MM.1S (cell line): ENCODE measurements around the gene ALKBH5.

Experiments used
- EZH2 ChIP-seq: fragments of 300-600 bp; sonication (generic); optimal IDR thresholded peaks from 2 replicates; pipeline ENCODE3; 2017; ENCODE audit warnings: low read depth, mild to moderate bottlenecking, antibody characterized with exemption, low read length, mixed read lengths
- EZH2phosphoT487 ChIP-seq: fragments of 300-600 bp; sonication (generic); IDR thresholded peaks from 2 replicates; pipeline ENCODE4 v1.6.1; 2018; ENCODE audit warnings: antibody characterized with exemption, low read length
- TF ChIP-seq, protein P1 (sequence below): fragments of 300-600 bp; sonication (generic); IDR thresholded peaks from 2 replicates; pipeline ENCODE4 v1.5.1; 2016; ENCODE audit warnings: antibody characterized with exemption, low read length, mixed read lengths

DNA sequence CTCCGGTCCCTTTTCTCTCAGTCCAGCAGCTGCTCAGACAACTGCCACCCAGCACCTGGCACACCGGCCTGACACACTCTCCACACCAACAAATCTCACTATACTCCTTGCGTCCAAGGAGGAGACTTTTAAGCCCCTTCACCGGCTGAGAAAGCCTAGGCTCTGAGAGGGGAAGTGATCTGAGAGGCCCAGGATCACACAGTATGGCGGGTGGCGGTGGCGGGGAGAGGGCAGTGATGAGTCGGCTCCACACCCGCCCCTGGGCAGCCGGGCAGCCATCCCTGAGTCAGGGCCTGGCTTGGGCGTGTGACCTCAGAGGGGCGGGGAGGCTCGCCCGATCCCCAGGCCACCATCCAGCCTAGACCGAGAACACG is 74.3 kb downstream of the ALKBH5 start:
- TF ChIP-seq, protein P1, sequence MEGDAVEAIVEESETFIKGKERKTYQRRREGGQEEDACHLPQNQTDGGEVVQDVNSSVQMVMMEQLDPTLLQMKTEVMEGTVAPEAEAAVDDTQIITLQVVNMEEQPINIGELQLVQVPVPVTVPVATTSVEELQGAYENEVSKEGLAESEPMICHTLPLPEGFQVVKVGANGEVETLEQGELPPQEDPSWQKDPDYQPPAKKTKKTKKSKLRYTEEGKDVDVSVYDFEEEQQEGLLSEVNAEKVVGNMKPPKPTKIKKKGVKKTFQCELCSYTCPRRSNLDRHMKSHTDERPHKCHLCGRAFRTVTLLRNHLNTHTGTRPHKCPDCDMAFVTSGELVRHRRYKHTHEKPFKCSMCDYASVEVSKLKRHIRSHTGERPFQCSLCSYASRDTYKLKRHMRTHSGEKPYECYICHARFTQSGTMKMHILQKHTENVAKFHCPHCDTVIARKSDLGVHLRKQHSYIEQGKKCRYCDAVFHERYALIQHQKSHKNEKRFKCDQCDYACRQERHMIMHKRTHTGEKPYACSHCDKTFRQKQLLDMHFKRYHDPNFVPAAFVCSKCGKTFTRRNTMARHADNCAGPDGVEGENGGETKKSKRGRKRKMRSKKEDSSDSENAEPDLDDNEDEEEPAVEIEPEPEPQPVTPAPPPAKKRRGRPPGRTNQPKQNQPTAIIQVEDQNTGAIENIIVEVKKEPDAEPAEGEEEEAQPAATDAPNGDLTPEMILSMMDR = no peak; the same call in 1 of the 2 replicates
- TF ChIP-seq EZH2 (no peak), EZH2phosphoT487 (no peak)
